Mesendoderm (in vitro differentiated cells): ENCODE results near the gene TP53AIP1.

Source experiments
- DNase-seq: peaks from one replicate; pipeline ENCODE4 v3.0.0; 2013
- H2AK5ac ChIP-seq: 2 replicates; pipeline ENCODE4 v1.6.1; 2013; ENCODE audit warnings: low read length, inconsistent platforms
- H2BK120ac ChIP-seq: 2 replicates; pipeline ENCODE4 v1.6.1; 2013; ENCODE audit warnings: low read depth, mild to moderate bottlenecking, low read length, moderate library complexity, mixed read lengths
- H2BK15ac ChIP-seq: replicated peaks from 2 replicates; pipeline ENCODE4 v1.6.1; 2013; ENCODE audit warnings: low read depth, mild to moderate bottlenecking, moderate library complexity
- H2BK5ac ChIP-seq: 2 replicates; pipeline ENCODE4 v1.6.1; 2013; ENCODE audit warnings: low read length, inconsistent platforms
- H3K18ac ChIP-seq: 2 replicates; pipeline ENCODE4 v1.6.1; 2013; ENCODE audit warnings: mild to moderate bottlenecking, low read length, mixed read lengths
- H3K23ac ChIP-seq: one replicate; pipeline ENCODE4 v1.6.1; 2013; ENCODE audit warnings: low read length
- H3K27ac ChIP-seq: 2 replicates; pipeline ENCODE4 v1.5.1; 2013; ENCODE audit warnings: low read depth, mild to moderate bottlenecking, inconsistent platforms, low read length, moderate library complexity
- H3K27me3 ChIP-seq: 2 replicates; pipeline ENCODE4 v1.6.1; 2013; ENCODE audit warnings: low read length, control low read depth, mild to moderate bottlenecking, inconsistent platforms; ENCODE audit not compliant: insufficient read depth, poor library complexity
- H3K36me3 ChIP-seq: 2 replicates; pipeline ENCODE4 v1.6.1; 2013; ENCODE audit warnings: low read length, inconsistent platforms; ENCODE audit not compliant: control insufficient read depth, insufficient read depth
- H3K4ac ChIP-seq: one replicate; pipeline ENCODE4 v1.6.1; 2013; ENCODE audit warnings: low read depth, mild to moderate bottlenecking, low read length, moderate library complexity
- H3K4me1 ChIP-seq: 2 replicates; pipeline ENCODE4 v1.6.1; 2013; ENCODE audit warnings: low read depth, low read length, inconsistent platforms; ENCODE audit not compliant: control insufficient read depth
- H3K4me2 ChIP-seq: 2 replicates; pipeline ENCODE4 v1.6.1; 2013; ENCODE audit warnings: low read length
- H3K4me3 ChIP-seq: 2 replicates; pipeline ENCODE4 v1.5.1; 2013; ENCODE audit warnings: mild to moderate bottlenecking, low read length
- H3K56ac ChIP-seq: one replicate; pipeline ENCODE4 v1.6.1; 2013; ENCODE audit warnings: low read length
- H3K79me1 ChIP-seq: 2 replicates; pipeline ENCODE4 v1.6.1; 2013; ENCODE audit warnings: low read length, inconsistent platforms
- H3K79me2 ChIP-seq: 2 replicates; pipeline ENCODE4 v1.6.1; 2013; ENCODE audit warnings: mild to moderate bottlenecking, low read length; ENCODE audit not compliant: control insufficient read depth, insufficient read depth
- H3K9ac ChIP-seq: 2 replicates; pipeline ENCODE4 v1.6.1; 2013; ENCODE audit warnings: low read length, inconsistent platforms
- H4K5ac ChIP-seq: one replicate; pipeline ENCODE4 v1.6.1; 2013; ENCODE audit warnings: low read length
- H4K8ac ChIP-seq: one replicate; pipeline ENCODE4 v1.6.1; 2013; ENCODE audit warnings: low read depth, mild to moderate bottlenecking, control low read depth, low read length, moderate library complexity
- WGBS: extraction: QIAGEN DNeasy Blood & Tissue Kit; methylation state at CpG from one replicate; pipeline ENCODE4 v1.1.7; 2013; ENCODE audit warnings: low lambda C conversion rate, missing lambda C conversion rate; ENCODE audit not compliant: insufficient coverage; ENCODE audit errors: extremely low coverage; 5-methylcytosine and 5-hydroxymethylcytosine counted together

The TP53AIP1 gene

DNA sequence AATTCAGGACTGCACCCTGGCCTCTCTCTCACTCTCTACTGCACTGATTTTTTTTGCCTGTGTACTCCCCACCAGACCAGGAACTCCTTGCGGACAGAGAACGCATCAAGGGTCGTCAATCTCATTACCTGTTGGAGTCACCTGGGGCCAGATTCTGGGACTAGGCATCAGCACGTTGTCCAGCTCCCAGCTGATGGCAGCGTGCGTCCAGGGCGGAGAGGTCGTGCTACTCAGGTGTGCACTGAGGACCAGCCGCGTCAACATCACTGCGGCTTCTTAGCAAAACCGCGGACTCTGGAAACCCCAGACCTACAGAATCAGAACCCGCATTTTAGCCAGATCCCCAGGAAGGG is 38.4 kb downstream of the TP53AIP1 start:
- H3K27ac ChIP-seq: no peak overlapping the region
- H3K23ac ChIP-seq: no peak overlapping the region
- H4K5ac ChIP-seq: no peak overlapping the region
- no peak overlapping the region for H2BK5ac ChIP-seq
- peak overlapping the region; percentile 12 for H3K56ac ChIP-seq
- no peak overlapping the region for H3K18ac ChIP-seq
- peaks cover 14% of the 10 kb centered on the region for H3K4me1 ChIP-seq
- H2BK15ac ChIP-seq: no peak overlapping the region
- no peaks in the 10 kb centered on the region for H3K36me3 ChIP-seq
- no peak overlapping the region for H3K4me3 ChIP-seq
- no peak overlapping the region for H3K4ac ChIP-seq
- H3K27me3 ChIP-seq: peaks cover 33% of the 10 kb centered on the region
- peak overlapping the region; percentile 12 for H3K4me2 ChIP-seq
- H2AK5ac ChIP-seq: no peak overlapping the region
- no peak overlapping the region for H3K9ac ChIP-seq
- H3K79me1 ChIP-seq: no peaks in the 10 kb centered on the region
- H4K8ac ChIP-seq: no peak overlapping the region
- peak; percentile 20 for DNase-seq
- no peaks in the 10 kb centered on the region for H3K79me2 ChIP-seq
- no CpG with 5 or more reads among the region's 14 CpGs for WGBS
- H2BK120ac ChIP-seq: no peak overlapping the region

DNA sequence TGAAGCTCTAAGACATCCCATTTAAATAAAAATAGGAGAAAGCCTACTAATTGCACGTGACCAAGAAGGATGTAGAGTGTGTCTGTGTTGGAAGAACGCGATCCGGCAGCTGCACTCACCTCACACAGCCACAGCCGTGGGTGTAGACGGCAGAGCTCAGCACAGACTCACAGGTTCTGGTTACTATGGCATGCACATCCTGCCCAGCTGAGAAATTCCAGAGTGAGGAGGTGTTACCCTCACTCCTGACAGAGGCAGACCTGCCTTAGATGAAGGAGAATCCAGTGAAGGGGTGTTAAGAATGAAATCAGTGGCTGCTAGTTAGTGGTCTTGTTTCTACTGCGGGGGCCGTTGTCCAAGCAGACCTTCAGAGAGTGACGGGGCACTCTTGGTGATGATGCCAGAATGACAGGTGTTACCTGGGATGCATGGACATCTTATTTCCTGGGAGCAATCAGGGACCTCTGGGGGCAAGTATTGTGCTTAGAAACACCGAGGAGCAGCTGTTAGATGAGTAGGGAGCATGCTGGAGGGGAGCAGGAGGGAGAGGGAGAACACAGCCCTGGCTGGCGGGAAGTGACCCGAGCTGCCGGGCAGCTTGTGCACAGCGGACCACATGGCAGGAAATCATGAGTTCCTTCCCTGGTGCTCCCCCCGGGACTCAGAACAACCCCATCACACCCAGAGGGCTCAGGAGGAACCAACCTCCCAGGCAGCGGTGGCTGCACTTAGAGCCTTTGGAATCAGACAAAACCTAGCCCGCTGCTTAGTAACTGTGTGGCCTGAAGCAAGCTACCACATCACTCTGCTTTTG is 39.2 kb downstream of the TP53AIP1 start:
- H3K36me3 ChIP-seq: no peaks in the 10 kb centered on the region
- H3K4me3 ChIP-seq: no peak overlapping the region
- H2BK15ac ChIP-seq: no peak overlapping the region
- no peaks in the 10 kb centered on the region for H3K79me2 ChIP-seq
- no peak overlapping the region for H3K9ac ChIP-seq
- no peak overlapping the region for H2BK120ac ChIP-seq
- no peak overlapping the region for H3K4ac ChIP-seq
- H3K27ac ChIP-seq: no peak overlapping the region
- peak; percentile 95 for DNase-seq
- no peak overlapping the region for H4K8ac ChIP-seq
- no peak overlapping the region for H3K23ac ChIP-seq
- no peak overlapping the region for H2BK5ac ChIP-seq
- peaks cover 35% of the 10 kb centered on the region for H3K27me3 ChIP-seq
- no peak overlapping the region for H4K5ac ChIP-seq
- H3K18ac ChIP-seq: no peak overlapping the region
- H3K4me1 ChIP-seq: peaks cover 14% of the 10 kb centered on the region
- peak overlapping the region; percentile 36 for H3K56ac ChIP-seq
- no peaks in the 10 kb centered on the region for H3K79me1 ChIP-seq
- H2AK5ac ChIP-seq: no peak overlapping the region
- H3K4me2 ChIP-seq: peak overlapping the region; percentile 44
- WGBS: no CpG with 5 or more reads among the region's 17 CpGs

DNA sequence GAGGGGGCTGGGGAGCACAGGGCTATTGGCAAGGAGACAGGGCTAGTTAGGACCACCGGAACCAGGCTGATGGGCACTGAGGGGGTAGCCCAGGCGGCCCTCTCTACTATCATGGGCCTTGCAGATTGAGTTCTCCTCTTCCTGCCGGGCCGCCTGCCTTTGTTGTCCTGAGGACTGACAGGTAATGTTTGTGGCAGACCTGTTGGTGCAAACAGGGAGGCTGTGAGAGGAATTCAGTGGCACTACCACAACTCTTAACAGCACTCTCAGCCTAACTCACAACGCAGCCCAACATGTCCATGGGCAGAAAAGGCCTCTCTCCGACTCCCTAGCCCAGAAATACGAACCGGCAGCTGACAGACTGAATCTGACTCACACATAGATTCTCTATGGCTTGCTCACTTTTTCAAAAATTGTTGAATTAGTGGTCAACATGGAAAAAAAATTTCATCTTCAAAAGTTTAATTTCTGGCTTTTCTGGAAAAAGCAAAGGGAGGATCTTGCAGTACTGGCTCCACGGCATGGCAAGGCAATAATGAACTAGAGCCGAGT is 40.1 kb downstream of the TP53AIP1 start:
- Histone ChIP-seq H3K4me3 (no peak overlapping the region), H3K27me3 (peaks cover 38% of the 10 kb centered on the region)
- WGBS: no CpG with 5 or more reads among the region's 10 CpGs

DNA sequence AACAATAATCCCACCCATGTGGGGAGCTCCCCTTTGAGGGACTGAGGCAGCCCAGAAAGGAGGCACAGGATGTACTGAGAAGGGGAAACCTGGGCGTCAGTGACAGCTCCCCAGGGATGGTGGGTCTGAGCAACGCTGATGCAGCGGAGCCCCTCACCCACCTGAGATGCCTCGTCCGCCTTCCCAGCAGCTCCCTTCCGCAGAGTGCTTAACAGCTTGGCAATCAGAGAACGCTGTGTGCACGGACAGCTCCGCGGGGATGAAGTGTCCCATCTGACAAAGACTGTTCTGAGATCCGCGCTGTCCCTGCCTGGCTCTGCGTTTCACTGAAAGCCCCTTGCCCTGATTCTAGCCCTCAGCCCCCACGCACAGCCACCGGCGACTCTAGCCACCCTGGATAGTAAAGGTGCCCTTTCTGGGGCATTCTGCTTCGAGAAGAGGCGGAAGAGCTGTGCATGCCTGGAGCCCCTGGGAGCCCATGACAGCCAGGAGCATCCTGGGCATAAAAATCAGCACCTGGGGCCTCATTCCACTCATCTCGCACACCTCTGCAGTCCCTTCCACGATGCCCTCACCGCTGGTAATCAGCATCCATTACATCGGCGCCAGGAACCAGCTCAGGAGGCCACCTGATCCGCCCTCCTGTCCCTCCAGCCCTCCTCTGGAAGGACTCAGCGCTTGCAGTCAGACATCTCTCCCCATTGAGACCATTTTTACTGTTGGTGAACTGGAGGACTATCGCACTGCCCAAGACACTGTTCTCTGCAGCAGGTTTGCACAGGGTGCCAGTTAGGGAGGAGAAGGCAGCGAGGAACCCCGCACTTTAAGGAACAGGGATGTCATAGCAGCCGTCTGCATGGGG is 40.8 kb downstream of the TP53AIP1 start:
- peak; percentile 53 for DNase-seq
- Histone ChIP-seq H3K4me2 (peak overlapping the region; percentile 21), H2BK15ac (no peak overlapping the region), H3K79me2 (no peaks in the 10 kb centered on the region), H3K9ac (peak overlapping the region; percentile 7), H3K36me3 (no peaks in the 10 kb centered on the region), H3K56ac (peak overlapping the region; percentile 22), H2BK120ac (no peak overlapping the region), H4K5ac (no peak overlapping the region), H2AK5ac (no peak overlapping the region), H3K4me3 (no peak overlapping the region), H3K27me3 (peaks cover 38% of the 10 kb centered on the region), H3K18ac (no peak overlapping the region), H2BK5ac (no peak overlapping the region), H4K8ac (no peak overlapping the region), H3K27ac (no peak overlapping the region), H3K4me1 (peaks cover 14% of the 10 kb centered on the region), H3K23ac (peak overlapping the region; percentile 15), H3K4ac (no peak overlapping the region), H3K79me1 (no peaks in the 10 kb centered on the region)
- WGBS: no CpG with 5 or more reads among the region's 29 CpGs

More for the DNA sequence above, 40.1 kb downstream of the TP53AIP1 start:
- H3K18ac ChIP-seq: no peak overlapping the region
- H3K4me1 ChIP-seq: peaks cover 14% of the 10 kb centered on the region
- H3K79me1 ChIP-seq: no peaks in the 10 kb centered on the region
- H3K27ac ChIP-seq: no peak overlapping the region
- peak overlapping the region; percentile 7 for H3K9ac ChIP-seq
- no peak overlapping the region for H2BK5ac ChIP-seq
- no peaks in the 10 kb centered on the region for H3K36me3 ChIP-seq
- H3K56ac ChIP-seq: peak overlapping the region; percentile 22
- H4K5ac ChIP-seq: no peak overlapping the region
- no peaks in the 10 kb centered on the region for H3K79me2 ChIP-seq
- H2BK15ac ChIP-seq: no peak overlapping the region
- no peak overlapping the region for H2AK5ac ChIP-seq
- no peak overlapping the region for H3K4ac ChIP-seq
- peak; percentile 36 for DNase-seq
- H4K8ac ChIP-seq: no peak overlapping the region
- H2BK120ac ChIP-seq: no peak overlapping the region
- H3K23ac ChIP-seq: no peak overlapping the region
- peak overlapping the region; percentile 19 for H3K4me2 ChIP-seq

DNA sequence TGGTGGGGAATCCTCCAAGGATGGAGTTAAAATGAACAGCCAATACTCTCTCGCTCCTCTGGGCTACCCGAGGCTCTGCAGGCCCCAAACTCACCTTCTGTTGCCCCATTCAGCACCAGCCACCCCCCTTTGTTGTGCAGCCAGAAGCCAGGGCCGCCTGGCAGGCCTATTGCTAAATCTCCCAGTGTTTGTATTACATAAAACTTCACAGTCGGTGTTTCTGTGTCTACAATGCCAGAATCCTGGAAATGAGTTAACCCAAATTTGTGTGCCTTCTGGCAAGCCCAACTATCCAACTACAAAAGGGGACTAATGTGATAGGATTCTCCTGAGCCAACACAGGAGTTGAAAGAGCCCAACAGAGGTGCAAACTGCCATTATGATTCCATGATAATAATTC is 42.2 kb downstream of the TP53AIP1 start:
- H3K27me3 ChIP-seq: peaks cover 32% of the 10 kb centered on the region
- H2BK5ac ChIP-seq: no peak overlapping the region

More for the DNA sequence above, 42.2 kb downstream of the TP53AIP1 start:
- no peak overlapping the region for H3K9ac ChIP-seq
- H3K56ac ChIP-seq: no peak overlapping the region
- DNase-seq: no peak
- no peak overlapping the region for H3K4me3 ChIP-seq
- H3K79me1 ChIP-seq: no peaks in the 10 kb centered on the region
- H3K36me3 ChIP-seq: no peaks in the 10 kb centered on the region
- H4K5ac ChIP-seq: no peak overlapping the region
- H2AK5ac ChIP-seq: no peak overlapping the region
- H3K27ac ChIP-seq: no peak overlapping the region
- H3K4ac ChIP-seq: no peak overlapping the region
- WGBS: no CpG with 5 or more reads among the region's 4 CpGs
- H3K4me2 ChIP-seq: no peak overlapping the region
- H3K23ac ChIP-seq: no peak overlapping the region
- H3K4me1 ChIP-seq: peaks cover 14% of the 10 kb centered on the region
- H3K18ac ChIP-seq: no peak overlapping the region
- H2BK15ac ChIP-seq: no peak overlapping the region
- no peaks in the 10 kb centered on the region for H3K79me2 ChIP-seq
- no peak overlapping the region for H4K8ac ChIP-seq
- no peak overlapping the region for H2BK120ac ChIP-seq
